Measurements from ENCODE around the gene GRAMD2B.

GRAMD2B gene

GRCh38 chr5:126471875-126472537, 48.8 kb downstream of the GRAMD2B start:
- DNase-seq (ENCODE audit: low read depth), result no peak
- no peak overlapping the region for H3K4me3 ChIP-seq (ENCODE audit: low read depth, low read length)
- no peak for TF ChIP-seq CTCF (IDR thresholded peaks at IDR 0.05; ENCODE audit: control insufficient read depth, extremely low read depth, insufficient read depth)

GRCh38 chr5:126472538-126472889, 49.3 kb downstream of the GRAMD2B start:
- no peak for TF ChIP-seq CTCF (IDR thresholded peaks at IDR 0.05; ENCODE audit: control insufficient read depth, extremely low read depth, insufficient read depth)
- DNase-seq (ENCODE audit: low read depth), result no peak
- no peak overlapping the region for H3K4me3 ChIP-seq (ENCODE audit: low read depth, low read length)

- H3K4me3 ChIP-seq (ENCODE audit: low read depth, low read length), result no peak overlapping the region
- no peak for TF ChIP-seq CTCF (IDR thresholded peaks at IDR 0.05; ENCODE audit: control insufficient read depth, extremely low read depth, insufficient read depth)
- no peak for DNase-seq (ENCODE audit: low read depth)
These were observed 54.3 kb downstream of the GRAMD2B start for GRCh38 chr5:126477294-126478117.

GRCh38 chr5:126479810-126480209, 56.6 kb downstream of the GRAMD2B start:
- DNase-seq (ENCODE audit: low read depth), result no peak
- no peak for TF ChIP-seq CTCF (IDR thresholded peaks at IDR 0.05; ENCODE audit: control insufficient read depth, extremely low read depth, insufficient read depth)
- no peak overlapping the region for H3K4me3 ChIP-seq (ENCODE audit: low read depth, low read length)

GRCh38 chr5:126480824-126481223, 57.6 kb downstream of the GRAMD2B start:
- TF ChIP-seq CTCF (IDR thresholded peaks at IDR 0.05; ENCODE audit: control insufficient read depth, extremely low read depth, insufficient read depth), result no peak
- DNase-seq (ENCODE audit: low read depth), result no peak
- H3K4me3 ChIP-seq (ENCODE audit: low read depth, low read length), result no peak overlapping the region

- TF ChIP-seq CTCF (IDR thresholded peaks at IDR 0.05; ENCODE audit: control insufficient read depth, extremely low read depth, insufficient read depth), result no peak
- DNase-seq (ENCODE audit: low read depth), result no peak
These were observed 58.0 kb downstream of the GRAMD2B start for GRCh38 chr5:126481243-126481642.

More at GRCh38 chr5:126481243-126481642, 58.0 kb downstream of the GRAMD2B start:
- no peak overlapping the region for H3K4me3 ChIP-seq (ENCODE audit: low read depth, low read length)
